ENCODE measurements around the gene XRN1.
"Not testable (repeated sequence)": the region's sequence is repeated elsewhere in the genome, so short reads cannot be mapped to it uniquely, and the experiment has no call there.

XRN1 gene

GRCh38 chr3:142319094-142319493 lies 128.7 kb downstream of the XRN1 start:
- DNase-seq: no peak

GRCh38 chr3:142318331-142318730 lies 129.5 kb downstream of the XRN1 start:
- DNase-seq: no peak

GRCh38 chr3:142315978-142316388 lies 131.9 kb downstream of the XRN1 start:
- DNase-seq: not testable (repeated sequence)

- DNase-seq: no peak
Measured at GRCh38 chr3:142315083-142315482, 132.8 kb downstream of the XRN1 start.

GRCh38 chr3:142310439-142310838 lies 137.4 kb downstream of the XRN1 start:
- DNase-seq: no peak

GRCh38 chr3:142302847-142303246 lies 145.0 kb downstream of the XRN1 start:
- not testable (repeated sequence) for DNase-seq

- DNase-seq: no peak
Measured at GRCh38 chr3:142298626-142299025, 149.2 kb downstream of the XRN1 start.

GRCh38 chr3:142296507-142296906 lies 151.3 kb downstream of the XRN1 start:
- DNase-seq: no peak

- no peak for DNase-seq
Measured at GRCh38 chr3:142287866-142288638, 159.8 kb downstream of the XRN1 start.

- no peak for DNase-seq
Measured at GRCh38 chr3:142285083-142285517, 162.7 kb downstream of the XRN1 start.

GRCh38 chr3:142282503-142282902 lies 165.3 kb downstream of the XRN1 start:
- no peak for DNase-seq

GRCh38 chr3:142281474-142281873 lies 166.4 kb downstream of the XRN1 start:
- DNase-seq: no peak

- DNase-seq: peak; percentile 73
Measured at GRCh38 chr3:142279965-142280590, 167.8 kb downstream of the XRN1 start.

- DNase-seq: no peak
Measured at GRCh38 chr3:142278451-142278850, 169.4 kb downstream of the XRN1 start.

GRCh38 chr3:142276781-142277180 lies 171.1 kb downstream of the XRN1 start:
- no peak for DNase-seq

GRCh38 chr3:142275856-142276255 lies 172.0 kb downstream of the XRN1 start:
- no peak for DNase-seq

- no peak for DNase-seq
Measured at GRCh38 chr3:142274908-142275307, 172.9 kb downstream of the XRN1 start.

- DNase-seq: no peak
Measured at GRCh38 chr3:142273501-142273900, 174.3 kb downstream of the XRN1 start.

GRCh38 chr3:142272200-142272891 lies 175.5 kb downstream of the XRN1 start:
- DNase-seq: no peak

GRCh38 chr3:142270407-142270806 lies 177.4 kb downstream of the XRN1 start:
- no peak for DNase-seq

- no peak for DNase-seq
Measured at GRCh38 chr3:142269767-142270166, 178.1 kb downstream of the XRN1 start.

GRCh38 chr3:142268426-142268825 lies 179.4 kb downstream of the XRN1 start:
- no peak for DNase-seq

- no peak for DNase-seq
Measured at GRCh38 chr3:142267269-142267668, 180.6 kb downstream of the XRN1 start.

- no peak for DNase-seq
Measured at GRCh38 chr3:142263112-142263511, 184.7 kb downstream of the XRN1 start.

All from KG1 (cell line).